HepG2 (cell line): Measurements from ENCODE around the gene COMMD7.

Experiments
- EZH2 ChIP-seq: conservative IDR thresholded peaks from 2 replicates; pipeline ENCODE4 v1.6.1; 2012; ENCODE audit warnings: mild to moderate bottlenecking, low read depth, low read length, moderate library complexity
- GABPA ChIP-seq, 2 experiments: IDR thresholded peaks; 2 replicates each; pipeline ENCODE4 v1.6.1; 2011 to 2016; ENCODE audit warnings: low read depth in 2 of 2, low read length in 1 of 2, missing biosample characterization in 1 of 2, missing genetic modification characterization in 1 of 2
- MTF1 ChIP-seq: sonication (generic); formaldehyde crosslinking; IDR thresholded peaks from 2 replicates; pipeline ENCODE4 v1.5.0; 2020; ENCODE audit warnings: missing genetic modification reagents
- TCF12 ChIP-seq, 2 experiments: fragments of 450-650 bp in 1 of 2; sonication (generic) in 1 of 2; formaldehyde crosslinking in 1 of 2; IDR thresholded peaks; 2 replicates each; pipeline versions ENCODE4 v1.6.1 to v1.8.0; 2017 to 2022; ENCODE audit warnings: antibody characterized with exemption in 1 of 2, mild to moderate bottlenecking in 1 of 2, missing genetic modification reagents in 1 of 2, moderate library complexity in 1 of 2
- ZNF274 ChIP-seq: sonication (generic); formaldehyde crosslinking; IDR thresholded peaks from 2 replicates; pipeline ENCODE4 v1.5.1; 2020; ENCODE audit warnings: mild to moderate bottlenecking, missing genetic modification reagents
- TF ChIP-seq, protein P1 (sequence below): sonication (generic); formaldehyde crosslinking; IDR thresholded peaks from 2 replicates; pipeline ENCODE4 v1.5.0; 2020; ENCODE audit warnings: mild to moderate bottlenecking, missing genetic modification reagents, moderate library complexity
- TF ChIP-seq, protein P2 (sequence below): sonication (generic); formaldehyde crosslinking; IDR thresholded peaks from 2 replicates; pipeline ENCODE4 v1.4.0; 2020; ENCODE audit warnings: mild to moderate bottlenecking, missing genetic modification reagents
- TF ChIP-seq, protein P3 (sequence below): sonication (generic); formaldehyde crosslinking; IDR thresholded peaks from 2 replicates; pipeline ENCODE4; 2020; ENCODE audit warnings: missing genetic modification reagents, mild to moderate bottlenecking, borderline replicate concordance

DNA sequence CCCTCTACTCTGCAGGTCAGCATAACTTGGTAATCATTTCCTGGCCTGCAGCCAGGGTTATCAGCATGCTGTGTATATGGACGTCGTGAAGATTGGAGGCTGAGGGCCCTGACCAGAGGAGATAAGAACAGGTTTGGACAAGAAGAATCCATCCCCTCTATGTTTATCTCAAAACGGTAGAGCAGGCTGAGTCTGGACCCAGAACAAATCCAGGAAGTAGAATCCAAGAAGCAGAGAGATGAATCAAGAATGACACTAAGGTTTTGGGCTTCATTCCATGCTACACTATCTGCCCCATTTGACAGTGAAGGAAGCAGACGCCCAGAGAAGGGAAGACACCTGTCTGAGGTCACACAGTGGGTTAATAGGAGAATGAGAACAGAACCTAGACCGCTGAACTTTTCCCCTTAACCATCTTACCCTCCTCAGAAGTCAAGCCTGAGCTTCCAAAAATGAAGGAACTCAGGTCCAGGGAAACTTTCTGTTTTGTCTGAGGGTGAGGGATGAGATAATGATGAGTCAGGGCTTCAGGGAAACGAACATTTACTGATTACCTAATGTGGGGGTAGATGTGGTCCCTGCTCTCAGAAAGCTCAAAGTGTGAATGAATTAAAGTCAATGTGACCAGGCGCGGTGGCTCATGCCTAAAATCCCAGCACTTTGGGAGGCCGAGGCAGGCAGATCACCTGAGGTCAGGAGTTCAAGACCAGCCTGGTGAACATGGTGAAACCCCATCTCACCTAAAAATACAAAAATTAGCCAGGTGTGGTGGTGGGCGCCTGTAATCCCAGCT lies 9.4 kb upstream of the COMMD7 start:
- TF ChIP-seq, protein P1, sequence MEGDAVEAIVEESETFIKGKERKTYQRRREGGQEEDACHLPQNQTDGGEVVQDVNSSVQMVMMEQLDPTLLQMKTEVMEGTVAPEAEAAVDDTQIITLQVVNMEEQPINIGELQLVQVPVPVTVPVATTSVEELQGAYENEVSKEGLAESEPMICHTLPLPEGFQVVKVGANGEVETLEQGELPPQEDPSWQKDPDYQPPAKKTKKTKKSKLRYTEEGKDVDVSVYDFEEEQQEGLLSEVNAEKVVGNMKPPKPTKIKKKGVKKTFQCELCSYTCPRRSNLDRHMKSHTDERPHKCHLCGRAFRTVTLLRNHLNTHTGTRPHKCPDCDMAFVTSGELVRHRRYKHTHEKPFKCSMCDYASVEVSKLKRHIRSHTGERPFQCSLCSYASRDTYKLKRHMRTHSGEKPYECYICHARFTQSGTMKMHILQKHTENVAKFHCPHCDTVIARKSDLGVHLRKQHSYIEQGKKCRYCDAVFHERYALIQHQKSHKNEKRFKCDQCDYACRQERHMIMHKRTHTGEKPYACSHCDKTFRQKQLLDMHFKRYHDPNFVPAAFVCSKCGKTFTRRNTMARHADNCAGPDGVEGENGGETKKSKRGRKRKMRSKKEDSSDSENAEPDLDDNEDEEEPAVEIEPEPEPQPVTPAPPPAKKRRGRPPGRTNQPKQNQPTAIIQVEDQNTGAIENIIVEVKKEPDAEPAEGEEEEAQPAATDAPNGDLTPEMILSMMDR (CRISPR knock-in tag) = no peak
- no peak for TF ChIP-seq GABPA (IDR thresholded peaks at IDR 0.05; ENCODE audit: low read depth, low read length)
- no peak for TF ChIP-seq GABPA (CRISPR knock-in tag; IDR thresholded peaks at IDR 0.05; ENCODE audit: low read depth)
- TF ChIP-seq EZH2 = no peak
- no peak for TF ChIP-seq ZNF274 (CRISPR knock-in tag)
- TF ChIP-seq, protein P2, sequence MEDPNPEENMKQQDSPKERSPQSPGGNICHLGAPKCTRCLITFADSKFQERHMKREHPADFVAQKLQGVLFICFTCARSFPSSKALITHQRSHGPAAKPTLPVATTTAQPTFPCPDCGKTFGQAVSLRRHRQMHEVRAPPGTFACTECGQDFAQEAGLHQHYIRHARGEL (CRISPR knock-in tag) = no peak
- TF ChIP-seq, protein P3, sequence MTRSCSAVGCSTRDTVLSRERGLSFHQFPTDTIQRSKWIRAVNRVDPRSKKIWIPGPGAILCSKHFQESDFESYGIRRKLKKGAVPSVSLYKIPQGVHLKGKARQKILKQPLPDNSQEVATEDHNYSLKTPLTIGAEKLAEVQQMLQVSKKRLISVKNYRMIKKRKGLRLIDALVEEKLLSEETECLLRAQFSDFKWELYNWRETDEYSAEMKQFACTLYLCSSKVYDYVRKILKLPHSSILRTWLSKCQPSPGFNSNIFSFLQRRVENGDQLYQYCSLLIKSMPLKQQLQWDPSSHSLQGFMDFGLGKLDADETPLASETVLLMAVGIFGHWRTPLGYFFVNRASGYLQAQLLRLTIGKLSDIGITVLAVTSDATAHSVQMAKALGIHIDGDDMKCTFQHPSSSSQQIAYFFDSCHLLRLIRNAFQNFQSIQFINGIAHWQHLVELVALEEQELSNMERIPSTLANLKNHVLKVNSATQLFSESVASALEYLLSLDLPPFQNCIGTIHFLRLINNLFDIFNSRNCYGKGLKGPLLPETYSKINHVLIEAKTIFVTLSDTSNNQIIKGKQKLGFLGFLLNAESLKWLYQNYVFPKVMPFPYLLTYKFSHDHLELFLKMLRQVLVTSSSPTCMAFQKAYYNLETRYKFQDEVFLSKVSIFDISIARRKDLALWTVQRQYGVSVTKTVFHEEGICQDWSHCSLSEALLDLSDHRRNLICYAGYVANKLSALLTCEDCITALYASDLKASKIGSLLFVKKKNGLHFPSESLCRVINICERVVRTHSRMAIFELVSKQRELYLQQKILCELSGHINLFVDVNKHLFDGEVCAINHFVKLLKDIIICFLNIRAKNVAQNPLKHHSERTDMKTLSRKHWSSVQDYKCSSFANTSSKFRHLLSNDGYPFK = no peak
- TF ChIP-seq TCF12 (IDR thresholded peaks at IDR 0.05) = no peak
- TF ChIP-seq TCF12 (CRISPR knock-in tag; IDR thresholded peaks at IDR 0.05) = no peak
- TF ChIP-seq MTF1 (CRISPR knock-in tag) = no peak
